Measurements from ENCODE around the gene CD209.

GRCh38 chr19:7778081-7778480 is 30.7 kb upstream of the CD209 start:
- TF ChIP-seq, protein P1, sequence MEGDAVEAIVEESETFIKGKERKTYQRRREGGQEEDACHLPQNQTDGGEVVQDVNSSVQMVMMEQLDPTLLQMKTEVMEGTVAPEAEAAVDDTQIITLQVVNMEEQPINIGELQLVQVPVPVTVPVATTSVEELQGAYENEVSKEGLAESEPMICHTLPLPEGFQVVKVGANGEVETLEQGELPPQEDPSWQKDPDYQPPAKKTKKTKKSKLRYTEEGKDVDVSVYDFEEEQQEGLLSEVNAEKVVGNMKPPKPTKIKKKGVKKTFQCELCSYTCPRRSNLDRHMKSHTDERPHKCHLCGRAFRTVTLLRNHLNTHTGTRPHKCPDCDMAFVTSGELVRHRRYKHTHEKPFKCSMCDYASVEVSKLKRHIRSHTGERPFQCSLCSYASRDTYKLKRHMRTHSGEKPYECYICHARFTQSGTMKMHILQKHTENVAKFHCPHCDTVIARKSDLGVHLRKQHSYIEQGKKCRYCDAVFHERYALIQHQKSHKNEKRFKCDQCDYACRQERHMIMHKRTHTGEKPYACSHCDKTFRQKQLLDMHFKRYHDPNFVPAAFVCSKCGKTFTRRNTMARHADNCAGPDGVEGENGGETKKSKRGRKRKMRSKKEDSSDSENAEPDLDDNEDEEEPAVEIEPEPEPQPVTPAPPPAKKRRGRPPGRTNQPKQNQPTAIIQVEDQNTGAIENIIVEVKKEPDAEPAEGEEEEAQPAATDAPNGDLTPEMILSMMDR (conservative IDR thresholded peaks at IDR 0.05; ENCODE audit: low read depth, low read length): no peak
- TF ChIP-seq EZH2 (IDR thresholded peaks at IDR 0.05; ENCODE audit: low read length, unreplicated experiment): no peak
